Lower leg skin (tissue), 4 donors: Measurements from ENCODE around the gene NCOA1. TPM values are rescaled to one million over a fixed set of nuclear protein-coding genes. Genes with fewer than 3 reads are reported as not detected.
"Not testable (repeated sequence)": the region's sequence is repeated elsewhere in the genome, so short reads cannot be mapped to it uniquely, and the experiment has no call there.

ENCODE experiments used
- DNase-seq, 2 donors: peaks; one replicate each; pipeline ENCODE4 v3.0.0-alpha.2; 2019; ENCODE audit warnings: low spot score in 2 of 2
- H3K4me3 ChIP-seq: fragments of 200-600 bp; sonication (generic); 2 replicates; pipeline ENCODE4 v1.5.1; 2017; ENCODE audit warnings: mild to moderate bottlenecking, low read depth; ENCODE audit not compliant: poor library complexity, severe bottlenecking
- CTCF ChIP-seq, 3 donors: fragments of 450-650 bp; IDR thresholded peaks; one replicate each; pipeline ENCODE4 v1.5.1; 2016; ENCODE audit warnings: antibody characterized with exemption in 3 of 3, mild to moderate bottlenecking in 3 of 3, moderate library complexity in 2 of 3
- POLR2A ChIP-seq, 2 donors: fragments of 450-650 bp; IDR thresholded peaks; one replicate each; pipeline ENCODE4 v1.6.1; 2016 to 2017; ENCODE audit warnings: antibody characterized with exemption in 2 of 2, mild to moderate bottlenecking in 1 of 2, moderate library complexity in 1 of 2
- WGBS, 2 donors: methylation state at CpG; one replicate each; pipeline ENCODE4 v1.1.5; 2018; 5-methylcytosine and 5-hydroxymethylcytosine counted together
- intact Hi-C: fragments of 100-400 bp; cut with DNase I; formaldehyde crosslinking; loops from one replicate; pipeline ENCODE4 v1.15.0; 2023; ENCODE audit warnings: low total_unique reads
- total RNA-seq, 4 donors: library from RNA; depleted of rRNA; stranded (reverse); fragments of >200 nt; gene quantifications; one replicate each; pipeline ENCODE4 v1.1.0, GENCODE V29; 2016

Gene NCOA1
- total RNA-seq, 4 donors from 2014 or later = 37.9 to 50.1 (median 45.0) TPM

- peak within 1 kb of the TSS; percentile 59 for H3K4me3 ChIP-seq
- intact Hi-C loops = no loop called here
- peak; percentile 95 to 99 for DNase-seq
- 1 to 2% methylated on average over 42 to 68 of the region's 74 CpGs for WGBS, 2 donors
- TF ChIP-seq POLR2A (IDR thresholded peaks at IDR 0.05) (no peak), CTCF (IDR thresholded peaks at IDR 0.05) (peak in 1 of 3 donors; percentile 49)
These were observed 302.1 kb downstream of the NCOA1 start, which contains the start of the genes CENPO and PTRHD1 for GRCh38 chr2:24792874-24793760. TSS of gene CENPO (plus strand) at chr2:24793425. CDS start at chr2:24793920, 495 bp downstream. TSS of gene PTRHD1 (minus strand) at chr2:24793391. CDS start at chr2:24793377, 14 bp downstream.

- DNase-seq = no peak
- intact Hi-C loops = no loop called here
- peak overlapping the region; percentile 59 for H3K4me3 ChIP-seq
- TF ChIP-seq POLR2A (IDR thresholded peaks at IDR 0.05) = no peak
- TF ChIP-seq CTCF (IDR thresholded peaks at IDR 0.05) = no peak
- 5 to 6% methylated on average over 14 of the region's 14 CpGs for WGBS, 2 donors
These were observed 302.8 kb downstream of the NCOA1 start for GRCh38 chr2:24793761-24794435.

GRCh38 chr2:24797644-24798043 is 306.6 kb downstream of the NCOA1 start:
- 94% methylated on average over 2 of the region's 2 CpGs for whole genome bisulfite sequencing, 2 donors
- TF ChIP-seq POLR2A (IDR thresholded peaks at IDR 0.05) (no peak), CTCF (IDR thresholded peaks at IDR 0.05) (no peak)
- no peak for DNase-seq
- intact Hi-C loops = no loop called here
- H3K4me3 ChIP-seq = no peak overlapping the region

- intact Hi-C loops, DNase-seq, H3K4me3 ChIP-seq: not testable (repeated sequence)
- 87 to 92% methylated on average over 5 of the region's 5 CpGs for WGBS, 2 donors
These were observed 309.4 kb downstream of the NCOA1 start for GRCh38 chr2:24800487-24800886.

GRCh38 chr2:24805811-24806660 is 315.0 kb downstream of the NCOA1 start:
- 94 to 96% methylated on average over 25 of the region's 25 CpGs for WGBS, 2 donors

GRCh38 chr2:24806661-24807036 is 315.6 kb downstream of the NCOA1 start:
- no peak overlapping the region for H3K4me3 ChIP-seq
- intact Hi-C loops = no loop called here
- no peak for TF ChIP-seq POLR2A (IDR thresholded peaks at IDR 0.05)
- TF ChIP-seq CTCF (IDR thresholded peaks at IDR 0.05) = no peak
- no peak for DNase-seq

More at GRCh38 chr2:24805811-24806660, 315.0 kb downstream of the NCOA1 start:
- H3K4me3 ChIP-seq, intact Hi-C loops: not testable (repeated sequence)
- peak in 1 of 2 donors; percentile 67 for DNase-seq
